ENCODE measurements around the gene CIROP. TPM values are rescaled to one million over a fixed set of nuclear protein-coding genes. Genes with fewer than 3 reads are reported as not detected.

The CIROP gene
- total RNA-seq, 2 donors from 2014 or later: not detected

- Histone ChIP-seq H3K4me1 (no peaks in the 10 kb centered on the region), H3K27ac (no peak overlapping the region), H3K4me3 (no peak overlapping the region), H3K9ac (ENCODE audit: low read depth in 2 of 2, low read length in 2 of 2) (no peak overlapping the region), H3K36me3 (no peaks in the 10 kb centered on the region), H3K9me3 (no peaks in the 10 kb centered on the region), H3K27me3 (no peaks in the 10 kb centered on the region)
- no peak for DNase-seq
- no peak for TF ChIP-seq CTCF (IDR thresholded peaks at IDR 0.05)
- intact Hi-C loops (cut with DNase I): no loop called here
Measured at GRCh38 chr14:23143911-23144310, 39.1 kb upstream of the CIROP start.

- no peak for DNase-seq
- no peak overlapping the region for H3K4me3 ChIP-seq
- H3K27me3 ChIP-seq: no peaks in the 10 kb centered on the region
- H3K9ac ChIP-seq (ENCODE audit: low read depth in 2 of 2, low read length in 2 of 2): no peak overlapping the region
- H3K27ac ChIP-seq: no peak overlapping the region
- intact Hi-C loops (cut with DNase I): no loop called here
- TF ChIP-seq CTCF (IDR thresholded peaks at IDR 0.05): no peak
- no peaks in the 10 kb centered on the region for H3K4me1 ChIP-seq
- no peaks in the 10 kb centered on the region for H3K9me3 ChIP-seq
- no peaks in the 10 kb centered on the region for H3K36me3 ChIP-seq
Measured at GRCh38 chr14:23142826-23143225, 38.0 kb upstream of the CIROP start.

GRCh38 chr14:23141706-23142444 is 37.1 kb upstream of the CIROP start:
- H3K9ac ChIP-seq (ENCODE audit: low read depth in 2 of 2, low read length in 2 of 2): no peak overlapping the region

GRCh38 chr14:23140371-23140770 is 35.6 kb upstream of the CIROP start:
- no peak for DNase-seq
- Histone ChIP-seq H3K9ac (ENCODE audit: low read depth in 2 of 2, low read length in 2 of 2) (no peak overlapping the region), H3K36me3 (no peaks in the 10 kb centered on the region), H3K4me3 (no peak overlapping the region), H3K4me1 (no peaks in the 10 kb centered on the region), H3K27ac (no peak overlapping the region), H3K9me3 (no peaks in the 10 kb centered on the region), H3K27me3 (no peaks in the 10 kb centered on the region)
- TF ChIP-seq CTCF (IDR thresholded peaks at IDR 0.05): no peak
- intact Hi-C loops (cut with DNase I): no loop called here

More at GRCh38 chr14:23141706-23142444, 37.1 kb upstream of the CIROP start:
- Histone ChIP-seq H3K27me3 (no peaks in the 10 kb centered on the region), H3K36me3 (no peaks in the 10 kb centered on the region), H3K4me3 (no peak overlapping the region), H3K9me3 (no peaks in the 10 kb centered on the region), H3K4me1 (no peaks in the 10 kb centered on the region), H3K27ac (no peak overlapping the region)
- intact Hi-C loops (cut with DNase I): no loop called here
- no peak for TF ChIP-seq CTCF (IDR thresholded peaks at IDR 0.05)
- DNase-seq: no peak

GRCh38 chr14:23139874-23140273 is 35.1 kb upstream of the CIROP start:
- Histone ChIP-seq H3K36me3 (no peaks in the 10 kb centered on the region), H3K27ac (no peak overlapping the region), H3K27me3 (no peaks in the 10 kb centered on the region), H3K4me3 (no peak overlapping the region), H3K9ac (ENCODE audit: low read depth in 2 of 2, low read length in 2 of 2) (no peak overlapping the region), H3K4me1 (no peaks in the 10 kb centered on the region), H3K9me3 (no peaks in the 10 kb centered on the region)
- intact Hi-C loops (cut with DNase I): no loop called here
- TF ChIP-seq CTCF (IDR thresholded peaks at IDR 0.05): no peak
- no peak for DNase-seq
